ENCODE data around the gene BRF1.
A peak's percentile ranks its signal among the peaks of the same experiment; 100 is the strongest.

DNA sequence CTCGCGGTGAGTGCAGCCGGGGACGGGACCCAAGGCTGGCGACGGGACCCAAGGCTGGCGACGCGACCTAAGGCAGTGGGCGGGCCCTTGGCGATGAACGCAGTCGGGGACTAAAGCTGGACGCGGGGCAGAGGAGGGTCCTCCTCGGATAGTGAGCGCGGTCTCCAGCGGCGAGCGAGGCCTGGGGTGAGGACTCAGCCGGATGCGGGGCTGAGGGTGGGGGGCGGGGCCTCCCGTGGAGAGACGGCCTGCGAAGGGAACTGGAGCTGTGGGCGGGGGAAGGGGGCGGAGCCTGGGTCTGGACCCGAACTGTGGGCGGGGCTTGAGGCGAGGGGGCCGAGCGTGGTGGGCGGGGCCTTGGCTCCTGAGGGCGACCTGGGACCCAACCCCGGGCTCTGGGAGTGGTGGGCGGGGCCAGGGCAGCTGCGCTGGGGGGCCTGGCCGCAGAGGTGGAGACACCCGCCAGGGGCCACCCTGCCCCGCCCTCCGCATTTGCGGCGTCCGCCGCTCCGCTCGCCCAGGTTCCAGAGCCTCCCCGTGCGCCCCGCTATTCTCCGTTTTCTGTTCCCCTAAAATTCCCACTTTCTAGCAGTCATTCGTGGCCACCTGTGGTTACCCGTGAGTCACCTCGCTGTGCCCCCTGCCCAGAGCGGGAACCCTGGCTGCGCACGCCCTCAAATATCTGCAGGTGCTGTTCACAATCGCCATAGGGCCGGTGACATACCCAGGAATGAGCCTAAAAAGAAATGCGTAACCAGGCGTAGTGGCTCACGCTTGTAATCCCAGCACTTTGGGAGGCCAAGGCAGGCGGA, 508 bp upstream of the BRF1 start:
- no peak for TF ChIP-seq CTCF (IDR thresholded peaks at IDR 0.05)
- TF ChIP-seq EZH2 (IDR thresholded peaks at IDR 0.05) = peak; percentile 39
- no peak for TF ChIP-seq EZH2phosphoT487 (IDR thresholded peaks at IDR 0.05)
